ENCODE data around the gene NCK2.

NCK2 gene

GRCh38 chr2:105800953-105801635, 56.4 kb downstream of the NCK2 start:
- no peaks in the 10 kb centered on the region for H3K27me3 ChIP-seq (ENCODE audit: control insufficient read depth, low read length)
- H3K4me3 ChIP-seq (ENCODE audit: low read length), result peak overlapping the region; percentile 33
- H4K20me1 ChIP-seq (ENCODE audit: control insufficient read depth, insufficient read depth, low read depth, low read length), result no peaks in the 10 kb centered on the region
- H3K79me2 ChIP-seq (ENCODE audit: control insufficient read depth, low read length), result peaks cover 90% of the 10 kb centered on the region
- H3K9me3 ChIP-seq (ENCODE audit: control insufficient read depth, insufficient read depth, low read length), result no peaks in the 10 kb centered on the region
- no peaks in the 10 kb centered on the region for H3K9me2 ChIP-seq (replicated peaks; ENCODE audit: control insufficient read depth, low read length)
- H3K27ac ChIP-seq (ENCODE audit: low read depth, low read length), result peak overlapping the region; percentile 64
- H3K4me2 ChIP-seq (ENCODE audit: low read length), result peak overlapping the region; percentile 94
- H3F3A ChIP-seq (ENCODE audit: control insufficient read depth, insufficient read depth), result peaks cover 24% of the 10 kb centered on the region
- H3K36me3 ChIP-seq (ENCODE audit: control insufficient read depth, low read length), result peaks cover 3% of the 10 kb centered on the region
- TF ChIP-seq EZH2phosphoT487 (IDR thresholded peaks at IDR 0.05; ENCODE audit: borderline replicate concordance, low read length) (no peak), CTCF (IDR thresholded peaks at IDR 0.05; ENCODE audit: low read depth, low read length, poor library complexity, severe bottlenecking) (no peak)
- peaks cover 84% of the 10 kb centered on the region for H3K4me1 ChIP-seq (ENCODE audit: control insufficient read depth, low read length)

GRCh38 chr2:105801961-105802360, 57.2 kb downstream of the NCK2 start:
- Histone ChIP-seq H3K27me3 (ENCODE audit: control insufficient read depth, low read length) (no peaks in the 10 kb centered on the region), H3K4me1 (ENCODE audit: control insufficient read depth, low read length) (peaks cover 78% of the 10 kb centered on the region), H3K4me2 (ENCODE audit: low read length) (peak overlapping the region; percentile 94), H3K9me2 (replicated peaks; ENCODE audit: control insufficient read depth, low read length) (no peaks in the 10 kb centered on the region), H4K20me1 (ENCODE audit: control insufficient read depth, insufficient read depth, low read depth, low read length) (no peaks in the 10 kb centered on the region), H3F3A (ENCODE audit: control insufficient read depth, insufficient read depth) (peaks cover 15% of the 10 kb centered on the region), H3K79me2 (ENCODE audit: control insufficient read depth, low read length) (peaks cover 91% of the 10 kb centered on the region), H3K27ac (ENCODE audit: low read depth, low read length) (peak overlapping the region; percentile 37), H3K4me3 (ENCODE audit: low read length) (peak overlapping the region; percentile 52), H3K9me3 (ENCODE audit: control insufficient read depth, insufficient read depth, low read length) (no peaks in the 10 kb centered on the region), H3K36me3 (ENCODE audit: control insufficient read depth, low read length) (peaks cover 3% of the 10 kb centered on the region)
- no peak for TF ChIP-seq CTCF (IDR thresholded peaks at IDR 0.05; ENCODE audit: low read depth, low read length, poor library complexity, severe bottlenecking)
- TF ChIP-seq EZH2phosphoT487 (IDR thresholded peaks at IDR 0.05; ENCODE audit: borderline replicate concordance, low read length), result no peak

- TF ChIP-seq CTCF (IDR thresholded peaks at IDR 0.05; ENCODE audit: low read depth, low read length, poor library complexity, severe bottlenecking), result no peak
- TF ChIP-seq EZH2phosphoT487 (IDR thresholded peaks at IDR 0.05; ENCODE audit: borderline replicate concordance, low read length), result no peak
- peak overlapping the region; percentile 37 for H3K27ac ChIP-seq (ENCODE audit: low read depth, low read length)
- H3K4me1 ChIP-seq (ENCODE audit: control insufficient read depth, low read length), result peaks cover 74% of the 10 kb centered on the region
- H4K20me1 ChIP-seq (ENCODE audit: control insufficient read depth, insufficient read depth, low read depth, low read length), result no peaks in the 10 kb centered on the region
- peaks cover 3% of the 10 kb centered on the region for H3K36me3 ChIP-seq (ENCODE audit: control insufficient read depth, low read length)
- H3K9me2 ChIP-seq (replicated peaks; ENCODE audit: control insufficient read depth, low read length), result no peaks in the 10 kb centered on the region
- peak overlapping the region; percentile 52 for H3K4me3 ChIP-seq (ENCODE audit: low read length)
- H3K27me3 ChIP-seq (ENCODE audit: control insufficient read depth, low read length), result no peaks in the 10 kb centered on the region
- no peaks in the 10 kb centered on the region for H3K9me3 ChIP-seq (ENCODE audit: control insufficient read depth, insufficient read depth, low read length)
- peaks cover 91% of the 10 kb centered on the region for H3K79me2 ChIP-seq (ENCODE audit: control insufficient read depth, low read length)
- H3K4me2 ChIP-seq (ENCODE audit: low read length), result peak overlapping the region; percentile 94
- H3F3A ChIP-seq (ENCODE audit: control insufficient read depth, insufficient read depth), result peaks cover 10% of the 10 kb centered on the region
Measured at GRCh38 chr2:105802587-105802986, 57.9 kb downstream of the NCK2 start.

All from DOHH2 (cell line).